ENCODE data around the gene ZFYVE28.

ZFYVE28 gene

GRCh38 chr4:2241410-2242353, 176.8 kb downstream of the ZFYVE28 start, which contains the start of the genes HAUS3 and POLN:
TSS of gene HAUS3 (minus strand) at chr4:2242121. CDS start at chr4:2240946, 1,175 bp downstream.
TSS of gene POLN (minus strand) at chr4:2242121. CDS start at chr4:2229231, 12,890 bp downstream.
- peak; percentile 97 to 99 for DNase-seq
- peaks cover 0 to 3% (median 1%) of the 10 kb centered on the region in 3 donors for H3K36me3 ChIP-seq
- peak within 1 kb of the TSS; percentile 76 to 94 for H3K4me3 ChIP-seq
- H3K4me1 ChIP-seq = peaks cover 0 to 85% (median 35%) of the 10 kb centered on the region in 4 donors
- H3K9me3 ChIP-seq = no peaks in the 10 kb centered on the region
- no peak for TF ChIP-seq CTCF (IDR thresholded peaks at IDR 0.05)
- peak within 1 kb of the TSS; percentile 71 to 82 for H3K27ac ChIP-seq
- no peaks in the 10 kb centered on the region for H3K27me3 ChIP-seq
- intact Hi-C loops (cut with DNase I; ENCODE audit: low total_unique reads) = loop anchor here (5.0 kb wide), 3 partner anchors 176 to 559 kb away; partner anchors contain the start of genes CFAP99, FAM53A and ZFYVE28

GRCh38 chr4:2241003-2241402, 177.4 kb downstream of the ZFYVE28 start:
- TF ChIP-seq CTCF (IDR thresholded peaks at IDR 0.05) = no peak
- Histone ChIP-seq H3K4me1 (peaks cover 0 to 79% (median 35%) of the 10 kb centered on the region in 4 donors), H3K27me3 (no peaks in the 10 kb centered on the region), H3K27ac (peak overlapping the region; percentile 71 to 82), H3K9me3 (no peaks in the 10 kb centered on the region), H3K36me3 (peaks cover 0 to 7% (median 0%) of the 10 kb centered on the region in 3 donors), H3K4me3 (peak overlapping the region; percentile 76 to 94)
- intact Hi-C loops (cut with DNase I; ENCODE audit: low total_unique reads) = loop anchor here (5.0 kb wide), 3 partner anchors 176 to 559 kb away; partner anchors contain the start of genes CFAP99, FAM53A and ZFYVE28
- no peak for DNase-seq

- H3K4me1 ChIP-seq = peaks cover 0 to 45% (median 24%) of the 10 kb centered on the region in 4 donors
- TF ChIP-seq CTCF (IDR thresholded peaks at IDR 0.05) = no peak
These were observed 181.3 kb downstream of the ZFYVE28 start for GRCh38 chr4:2236944-2237666.

GRCh38 chr4:2231082-2231481, 187.4 kb downstream of the ZFYVE28 start:
- H3K36me3 ChIP-seq = peaks cover 7 to 40% (median 22%) of the 10 kb centered on the region in 3 donors
- TF ChIP-seq CTCF (IDR thresholded peaks at IDR 0.05) = no peak
- H3K4me3 ChIP-seq = no peak overlapping the region
- no peaks in the 10 kb centered on the region for H3K27me3 ChIP-seq
- no peaks in the 10 kb centered on the region for H3K9me3 ChIP-seq
- intact Hi-C loops (cut with DNase I; ENCODE audit: low total_unique reads) = no loop called here
- DNase-seq = no peak
- H3K4me1 ChIP-seq = no peaks in the 10 kb centered on the region
- H3K27ac ChIP-seq = no peak overlapping the region

More at GRCh38 chr4:2236944-2237666, 181.3 kb downstream of the ZFYVE28 start:
- no peaks in the 10 kb centered on the region for H3K27me3 ChIP-seq
- no peak overlapping the region for H3K27ac ChIP-seq
- no peak for DNase-seq
- intact Hi-C loops (cut with DNase I; ENCODE audit: low total_unique reads) = no loop called here
- H3K36me3 ChIP-seq = peaks cover 7 to 27% (median 9%) of the 10 kb centered on the region in 3 donors
- no peak overlapping the region for H3K4me3 ChIP-seq
- H3K9me3 ChIP-seq = no peaks in the 10 kb centered on the region

GRCh38 chr4:2226261-2226660, 192.2 kb downstream of the ZFYVE28 start:
- H3K27ac ChIP-seq = no peak overlapping the region
- no peak overlapping the region for H3K4me3 ChIP-seq
- H3K36me3 ChIP-seq = peaks cover 7 to 33% (median 19%) of the 10 kb centered on the region in 3 donors
- H3K27me3 ChIP-seq = no peaks in the 10 kb centered on the region
- intact Hi-C loops (cut with DNase I; ENCODE audit: low total_unique reads) = no loop called here
- no peaks in the 10 kb centered on the region for H3K9me3 ChIP-seq
- no peak for TF ChIP-seq CTCF (IDR thresholded peaks at IDR 0.05)
- no peak for DNase-seq
- no peaks in the 10 kb centered on the region for H3K4me1 ChIP-seq

Data from tibial artery (tissue), 4 donors.